Endothelial cell of umbilical vein (primary cell): ENCODE results near the gene UBFD1. TPM values are rescaled to one million over a fixed set of nuclear protein-coding genes. Genes with fewer than 3 reads are reported as not detected.

Experiments used
- BruUV-seq: library from RNA; stranded (reverse); fragments of 400-500 nt; replicated peaks from 2 replicates; lab custom pipeline; 2021; lab: Mats Ljungman, UMichigan
- CTCF ChIA-PET: fragments of 300-600, 350-600 bp; sonication (Branson Sonifier 250); formaldehyde crosslinking; loops from one replicate; lab custom pipeline; 2021; ENCODE audit warnings: antibody characterized with exemption, inconsistent platforms; lab: Charles Lee
- POLR2A ChIA-PET: fragments of 300-600, 350-600 bp; sonication (Branson Sonifier 250); formaldehyde crosslinking; loops from one replicate; lab custom pipeline; 2021; ENCODE audit warnings: antibody characterized with exemption, inconsistent platforms; lab: Charles Lee
- DNase-seq: peaks from one replicate; pipeline ENCODE4 v3.0.0-alpha.2; 2011; ENCODE audit warnings: low read depth, low spot score
- FAIRE-seq: peaks from 2 replicates; lab custom pipeline; 2011; peaks lifted over from hg19 to GRCh38; lab: Jason Lieb, UNC
- H2AFZ ChIP-seq: 2 replicates; pipeline ENCODE4 v1.6.0; 2012; ENCODE audit warnings: low read depth, low read length, control low read depth, inconsistent platforms
- H3K27ac ChIP-seq: 2 replicates; pipeline ENCODE4 v1.5.1; 2011; ENCODE audit warnings: low read depth, mild to moderate bottlenecking, control low read depth, low read length, moderate library complexity; ENCODE audit not compliant: insufficient read depth
- H3K27me3 ChIP-seq, 2 experiments: 2 replicates each; pipeline versions ENCODE4 v1.6.0 to v1.6.1; 2011; ENCODE audit warnings: low read length in 2 of 2, mixed read lengths in 1 of 2; ENCODE audit not compliant: control insufficient read depth in 2 of 2, insufficient read depth in 2 of 2
- H3K36me3 ChIP-seq, 2 experiments: 2 replicates in 1 of 2; 3 replicates in 1 of 2; pipeline ENCODE4 v1.5.1; 2011; ENCODE audit warnings: low read length in 2 of 2, mild to moderate bottlenecking in 1 of 2, moderate library complexity in 1 of 2; ENCODE audit not compliant: control insufficient read depth in 2 of 2, insufficient read depth in 2 of 2; ENCODE audit errors: extremely low read depth in 1 of 2
- H3K4me1 ChIP-seq: 3 replicates; pipeline ENCODE4 v1.5.1; 2011; ENCODE audit warnings: mild to moderate bottlenecking, low read length; ENCODE audit not compliant: control insufficient read depth, insufficient read depth; ENCODE audit errors: extremely low read depth
- H3K4me2 ChIP-seq: 2 replicates; pipeline ENCODE4 v1.6.1; 2011; ENCODE audit warnings: low read length, control low read depth, mixed read lengths; ENCODE audit not compliant: insufficient read depth
- H3K4me3 ChIP-seq, 3 experiments: fragments of 200-600 bp in 1 of 3; sonication (generic), shearing (Covaris generic) in 1 of 3; replicated peaks in 1 of 3; 2 replicates each; pipeline ENCODE4 v1.5.1; 2011 to 2016; ENCODE audit warnings: control low read depth in 3 of 3, low read length in 3 of 3, mild to moderate bottlenecking in 2 of 3, inconsistent platforms in 1 of 3, low read depth in 1 of 3, moderate library complexity in 1 of 3; ENCODE audit not compliant: insufficient read depth in 1 of 3
- H3K79me2 ChIP-seq: 2 replicates; pipeline ENCODE4 v1.6.0; 2012; ENCODE audit warnings: low read length, inconsistent platforms; ENCODE audit not compliant: control insufficient read depth, insufficient read depth
- H3K9ac ChIP-seq: replicated peaks from 2 replicates; pipeline ENCODE3; 2011; ENCODE audit warnings: low read length, control low read depth; ENCODE audit not compliant: insufficient read depth; ENCODE audit errors: extremely low read depth
- H3K9me1 ChIP-seq: replicated peaks from 3 replicates; pipeline ENCODE4 v1.6.0; 2011; ENCODE audit warnings: mild to moderate bottlenecking, low read length; ENCODE audit not compliant: control insufficient read depth, insufficient read depth; ENCODE audit errors: extremely low read depth
- H3K9me3 ChIP-seq: replicated peaks from 2 replicates; pipeline ENCODE4 v1.5.1; 2012; ENCODE audit warnings: low read length, inconsistent platforms; ENCODE audit not compliant: control insufficient read depth, insufficient read depth
- H4K20me1 ChIP-seq: replicated peaks from 2 replicates; pipeline ENCODE3; 2011; ENCODE audit warnings: mild to moderate bottlenecking, low read length; ENCODE audit not compliant: control insufficient read depth, insufficient read depth; ENCODE audit errors: extremely low read depth
- EZH2 ChIP-seq: IDR thresholded peaks from 2 replicates; pipeline ENCODE4 v1.6.1; 2012; ENCODE audit warnings: borderline replicate concordance, low read depth, mild to moderate bottlenecking, moderate library complexity, low read length, inconsistent platforms; ENCODE audit not compliant: severe bottlenecking
- FOS ChIP-seq: IDR thresholded peaks from 2 replicates; pipeline ENCODE4 v1.6.1; 2011; ENCODE audit warnings: mild to moderate bottlenecking, low read length, moderate library complexity, borderline replicate concordance; ENCODE audit not compliant: insufficient read depth
- GATA2 ChIP-seq: IDR thresholded peaks from 2 replicates; pipeline ENCODE4 v1.7.0; 2011; ENCODE audit warnings: low read depth, mild to moderate bottlenecking, moderate library complexity, mixed read lengths, low read length; ENCODE audit not compliant: insufficient read length, insufficient read depth
- JUN ChIP-seq: IDR thresholded peaks from 2 replicates; pipeline ENCODE4 v1.6.1; 2011; ENCODE audit warnings: borderline replicate concordance, low read depth; ENCODE audit not compliant: insufficient read length, insufficient read depth
- MYC ChIP-seq: IDR thresholded peaks from one replicate; pipeline ENCODE4 v1.6.1; 2011; ENCODE audit warnings: mild to moderate bottlenecking, low read depth, low read length
- POLR2A ChIP-seq: IDR thresholded peaks from 2 replicates; pipeline ENCODE4 v1.6.1; 2012; ENCODE audit warnings: low read depth, mild to moderate bottlenecking, control low read depth, low read length
- POLR2AphosphoS5 ChIP-seq: IDR thresholded peaks from 2 replicates; pipeline ENCODE4 v1.6.1; 2012; ENCODE audit warnings: low read depth, mild to moderate bottlenecking, control low read depth, low read length, moderate library complexity; ENCODE audit not compliant: insufficient read depth
- dilution Hi-C: fragments of 300-500 bp; cut with MboI; formaldehyde crosslinking; loops from one replicate; pipeline ENCODE4 v1.15.0; 2019; ENCODE audit warnings: low sequenced_read_pairs; ENCODE audit not compliant: extremely low pct_ligation_motif_present
- intact Hi-C: fragments of 100-400 bp; cut with micrococcal nuclease; formaldehyde crosslinking; loops from one replicate; pipeline ENCODE4 v1.10.0; 2022
- polyA plus RNA-seq, 4 experiments: library from polyadenylated mRNA; depleted of rRNA in 3 of 4; stranded (reverse) in 3 of 4; unstranded in 1 of 4; fragments of >200 nt; gene quantifications; 2 replicates each; pipeline versions ENCODE4 v1.2.1 to v1.2.3, GENCODE V29; 2011 to 2012; ENCODE audit warnings: missing spikeins in 1 of 4
- total RNA-seq: library from RNA; stranded (reverse); gene quantifications from 2 replicates; pipeline ENCODE4 v1.2.3, GENCODE V29; 2021
- TF ChIP-seq, protein P1 (sequence below): IDR thresholded peaks from 2 replicates; pipeline ENCODE4 v1.6.1; 2011; ENCODE audit not compliant: insufficient read depth, insufficient read length
- TF ChIP-seq, protein P2 (sequence below), 2 donors: IDR thresholded peaks; 1 replicate in 1 of 2; 2 replicates in 1 of 2; pipeline ENCODE4 v1.5.1; 2011; ENCODE audit warnings: low read length in 2 of 2, mild to moderate bottlenecking in 2 of 2, moderate library complexity in 2 of 2, control low read depth in 1 of 2, inconsistent platforms in 1 of 2, low read depth in 1 of 2; ENCODE audit not compliant: insufficient read depth in 1 of 2; ENCODE audit errors: extremely low read depth in 1 of 2

UBFD1 gene
- total and polyA plus RNA-seq, 2 donors (not counting 3 experiments of a cell fraction or from before 2014, with no cell fraction given): 50.0 to 69.9 TPM

DNA sequence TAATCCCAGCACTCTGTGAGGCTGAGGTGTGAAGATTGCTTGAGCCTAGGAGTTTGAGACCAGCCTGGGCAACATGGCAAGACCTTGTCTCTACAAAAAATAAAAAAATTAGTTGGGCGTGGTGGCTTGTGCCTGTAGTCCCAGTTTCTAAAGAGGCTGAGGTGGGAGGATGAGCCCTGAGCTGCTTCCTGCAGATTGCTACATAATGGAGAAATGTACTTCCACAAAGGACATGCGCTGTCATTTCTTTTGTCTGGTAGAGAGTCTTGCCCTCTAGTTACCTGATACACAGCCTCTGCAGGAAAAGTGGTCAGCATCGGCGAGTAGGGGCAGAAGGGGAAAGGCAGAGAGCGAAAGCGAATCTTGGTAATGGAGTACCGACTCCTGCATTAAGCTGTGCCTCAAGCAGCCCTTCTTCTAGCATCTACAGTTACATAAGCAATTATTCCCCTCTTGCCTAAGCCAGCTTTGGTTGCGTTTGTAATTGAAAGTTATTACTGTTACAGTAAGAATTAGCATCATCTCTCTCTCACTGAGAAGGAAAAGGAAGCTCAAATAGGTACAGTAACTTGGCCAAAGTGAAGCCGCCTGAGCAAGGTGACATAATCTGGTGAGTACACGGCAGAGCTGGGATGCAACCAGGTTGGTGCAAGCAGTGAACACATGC lies 28.8 kb upstream of the UBFD1 start:
- Histone ChIP-seq H3K4me3 (no peak overlapping the region), H2AFZ (no peak overlapping the region), H3K9me3 (no peaks in the 10 kb centered on the region), H3K4me2 (no peak overlapping the region), H3K27me3 (no peaks in the 10 kb centered on the region), H3K4me1 (no peaks in the 10 kb centered on the region), H3K9ac (no peak overlapping the region), H3K27ac (no peak overlapping the region), H3K9me1 (no peaks in the 10 kb centered on the region), H4K20me1 (no peaks in the 10 kb centered on the region), H3K36me3 (peaks cover 5 to 19% of the 10 kb centered on the region in 2 experiments), H3K79me2 (no peaks in the 10 kb centered on the region)
- ChIA-PET CTCF (interaction anchor here (1.2 to 1.9 kb wide), 2 partner anchors 11 to 93 kb away, joined by 3 to 4 read pairs; no protein-coding TSS in a partner anchor), POLR2A (no interaction called here)
- FAIRE-seq: no peak
- BruUV-seq: no TSS peak
- intact Hi-C loops: no loop called here
- DNase-seq: no peak
- TF ChIP-seq POLR2AphosphoS5 (no peak), MYC (no peak), FOS (no peak), JUN (no peak), POLR2A (no peak), GATA2 (no peak)
- TF ChIP-seq, protein P1, sequence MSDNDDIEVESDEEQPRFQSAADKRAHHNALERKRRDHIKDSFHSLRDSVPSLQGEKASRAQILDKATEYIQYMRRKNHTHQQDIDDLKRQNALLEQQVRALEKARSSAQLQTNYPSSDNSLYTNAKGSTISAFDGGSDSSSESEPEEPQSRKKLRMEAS: no peak
- dilution Hi-C loops: no loop called here

DNA sequence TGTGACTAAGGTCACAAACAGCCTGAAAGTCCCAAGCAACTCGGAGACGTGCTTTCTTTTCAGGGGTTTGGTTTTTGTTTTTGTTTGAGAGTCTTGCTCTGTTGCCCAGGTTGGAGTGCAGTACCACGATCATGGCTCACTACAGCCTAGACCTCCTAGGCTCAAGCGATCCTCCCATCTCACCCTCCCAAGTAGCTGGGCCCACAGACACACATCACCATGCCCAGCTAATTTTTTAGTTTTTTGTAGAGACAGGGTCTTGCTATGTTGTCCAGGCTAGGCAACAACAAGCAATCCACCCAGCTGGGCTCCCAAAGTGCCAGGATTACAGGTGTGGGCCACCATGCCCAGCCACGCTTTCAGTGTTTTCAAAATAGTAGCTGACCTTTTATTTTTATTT lies 27.5 kb upstream of the UBFD1 start:
- no peak overlapping the region for H3K4me3 ChIP-seq
- POLR2A ChIA-PET: interaction anchor here (0.6 kb wide), 1 partner anchor 8 kb away, joined by 3 read pairs; no protein-coding TSS in a partner anchor
- no peak overlapping the region for H3K27ac ChIP-seq
- no peaks in the 10 kb centered on the region for H3K9me1 ChIP-seq
- H3K9me3 ChIP-seq: no peaks in the 10 kb centered on the region
- no peak overlapping the region for H3K9ac ChIP-seq
- FAIRE-seq (no peak), DNase-seq (no peak)
- dilution Hi-C loops: no loop called here
- no peaks in the 10 kb centered on the region for H3K27me3 ChIP-seq
- CTCF ChIA-PET: interaction anchor here (1.2 to 1.9 kb wide), 2 partner anchors 9 to 95 kb away, joined by 3 to 4 read pairs; no protein-coding TSS in a partner anchor
- no TSS peak for BruUV-seq
- H3K4me1 ChIP-seq: no peaks in the 10 kb centered on the region
- H3K79me2 ChIP-seq: no peaks in the 10 kb centered on the region
- H3K36me3 ChIP-seq: peaks cover 8 to 21% of the 10 kb centered on the region in 2 experiments
- intact Hi-C loops: no loop called here
- H3K4me2 ChIP-seq: no peak overlapping the region
- H4K20me1 ChIP-seq: no peaks in the 10 kb centered on the region
- TF ChIP-seq GATA2: no peak
- TF ChIP-seq JUN: no peak
- TF ChIP-seq EZH2: no peak
- TF ChIP-seq POLR2A: no peak
- TF ChIP-seq FOS: no peak
- TF ChIP-seq, protein P1: no peak
- no peak for TF ChIP-seq POLR2AphosphoS5
- TF ChIP-seq, protein P2, sequence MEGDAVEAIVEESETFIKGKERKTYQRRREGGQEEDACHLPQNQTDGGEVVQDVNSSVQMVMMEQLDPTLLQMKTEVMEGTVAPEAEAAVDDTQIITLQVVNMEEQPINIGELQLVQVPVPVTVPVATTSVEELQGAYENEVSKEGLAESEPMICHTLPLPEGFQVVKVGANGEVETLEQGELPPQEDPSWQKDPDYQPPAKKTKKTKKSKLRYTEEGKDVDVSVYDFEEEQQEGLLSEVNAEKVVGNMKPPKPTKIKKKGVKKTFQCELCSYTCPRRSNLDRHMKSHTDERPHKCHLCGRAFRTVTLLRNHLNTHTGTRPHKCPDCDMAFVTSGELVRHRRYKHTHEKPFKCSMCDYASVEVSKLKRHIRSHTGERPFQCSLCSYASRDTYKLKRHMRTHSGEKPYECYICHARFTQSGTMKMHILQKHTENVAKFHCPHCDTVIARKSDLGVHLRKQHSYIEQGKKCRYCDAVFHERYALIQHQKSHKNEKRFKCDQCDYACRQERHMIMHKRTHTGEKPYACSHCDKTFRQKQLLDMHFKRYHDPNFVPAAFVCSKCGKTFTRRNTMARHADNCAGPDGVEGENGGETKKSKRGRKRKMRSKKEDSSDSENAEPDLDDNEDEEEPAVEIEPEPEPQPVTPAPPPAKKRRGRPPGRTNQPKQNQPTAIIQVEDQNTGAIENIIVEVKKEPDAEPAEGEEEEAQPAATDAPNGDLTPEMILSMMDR (IDR thresholded peaks at IDR 0.05; ENCODE audit: extremely low read depth in 1 of 2, insufficient read depth in 1 of 2, low read depth in 1 of 2, low read length in 2 of 2): no peak
- no peak for TF ChIP-seq MYC
- H2AFZ ChIP-seq: no peak overlapping the region
